IMR-90 (cell line): ENCODE data around the gene TCF4.

ENCODE experiments used
- FOS ChIP-seq: fragments of 150-350 bp; IDR thresholded peaks from 2 replicates; pipeline ENCODE4 v1.6.1; 2016; ENCODE audit warnings: low read depth, low read length
- MXI1 ChIP-seq: IDR thresholded peaks from 2 replicates; pipeline ENCODE4 v1.6.1; 2012; ENCODE audit warnings: low read depth, mild to moderate bottlenecking, low read length, moderate library complexity, borderline replicate concordance
- POLR2A ChIP-seq: IDR thresholded peaks from 2 replicates; pipeline ENCODE4 v1.6.1; 2012; ENCODE audit warnings: mild to moderate bottlenecking, low read depth, low read length
- RAD21 ChIP-seq: IDR thresholded peaks from 2 replicates; pipeline ENCODE4 v1.6.1; 2012; ENCODE audit warnings: low read length, improper control_type of control experiment
- SMC3 ChIP-seq: fragments of 150-350 bp; IDR thresholded peaks from 2 replicates; pipeline ENCODE4 v1.6.1; 2016; ENCODE audit warnings: low read depth, mild to moderate bottlenecking, antibody characterized with exemption, low read length, moderate library complexity
- TF ChIP-seq, protein P1 (sequence below): conservative IDR thresholded peaks from 2 replicates; pipeline ENCODE4 v1.5.1; 2012; ENCODE audit warnings: mild to moderate bottlenecking, low read depth, low read length, improper control_type of control experiment

DNA sequence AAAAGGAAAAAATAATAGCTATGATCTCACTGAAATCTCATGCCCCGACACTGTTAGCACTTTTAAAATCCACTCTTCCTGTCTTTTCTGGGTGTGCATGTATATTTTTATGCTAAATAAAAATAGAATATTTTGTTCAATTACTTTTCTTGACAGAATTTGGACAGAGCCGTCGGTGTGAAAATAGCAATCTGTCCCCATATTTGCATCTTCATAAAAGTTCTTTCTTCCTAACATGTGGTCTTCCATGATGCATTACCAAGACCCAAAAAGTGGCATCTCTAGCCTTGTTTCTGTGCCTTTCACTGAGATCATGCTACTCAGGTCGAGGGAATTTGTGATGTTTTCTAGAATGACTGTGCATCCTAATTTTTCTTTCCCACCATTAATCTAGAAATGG, 329.9 kb downstream of the TCF4 start:
- TF ChIP-seq SMC3 (no peak), RAD21 (no peak), POLR2A (no peak), FOS (no peak), MXI1 (no peak)
- TF ChIP-seq, protein P1, sequence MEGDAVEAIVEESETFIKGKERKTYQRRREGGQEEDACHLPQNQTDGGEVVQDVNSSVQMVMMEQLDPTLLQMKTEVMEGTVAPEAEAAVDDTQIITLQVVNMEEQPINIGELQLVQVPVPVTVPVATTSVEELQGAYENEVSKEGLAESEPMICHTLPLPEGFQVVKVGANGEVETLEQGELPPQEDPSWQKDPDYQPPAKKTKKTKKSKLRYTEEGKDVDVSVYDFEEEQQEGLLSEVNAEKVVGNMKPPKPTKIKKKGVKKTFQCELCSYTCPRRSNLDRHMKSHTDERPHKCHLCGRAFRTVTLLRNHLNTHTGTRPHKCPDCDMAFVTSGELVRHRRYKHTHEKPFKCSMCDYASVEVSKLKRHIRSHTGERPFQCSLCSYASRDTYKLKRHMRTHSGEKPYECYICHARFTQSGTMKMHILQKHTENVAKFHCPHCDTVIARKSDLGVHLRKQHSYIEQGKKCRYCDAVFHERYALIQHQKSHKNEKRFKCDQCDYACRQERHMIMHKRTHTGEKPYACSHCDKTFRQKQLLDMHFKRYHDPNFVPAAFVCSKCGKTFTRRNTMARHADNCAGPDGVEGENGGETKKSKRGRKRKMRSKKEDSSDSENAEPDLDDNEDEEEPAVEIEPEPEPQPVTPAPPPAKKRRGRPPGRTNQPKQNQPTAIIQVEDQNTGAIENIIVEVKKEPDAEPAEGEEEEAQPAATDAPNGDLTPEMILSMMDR, result no peak
